IMR-90 (cell line): Measurements from ENCODE around the gene SMIM41. TPM values are rescaled to one million over a fixed set of nuclear protein-coding genes. Genes with fewer than 3 reads are reported as not detected.

Experiments
- ATAC-seq: fragments of 200-7000 bp; cut with Tn5 transposase; 2 replicates; pipeline ENCODE4 v1.9.1; 2020; ENCODE audit warnings: low read depth, mild to moderate bottlenecking, moderate library complexity
- BruUV-seq: library from RNA; stranded (reverse); fragments of 400-500 nt; replicated peaks from 2 replicates; lab custom pipeline; 2021; lab: Mats Ljungman, UMichigan
- CTCF ChIA-PET: fragments of 300-600 bp; formaldehyde crosslinking; extraction: SDS; loops from one replicate; lab custom pipeline; 2021; ENCODE audit warnings: antibody characterized with exemption; lab: Yijun Ruan, JAX
- POLR2A ChIA-PET: fragments of 300-600 bp; sonication (Branson Sonifier 250); formaldehyde crosslinking; loops from one replicate; lab custom pipeline; 2022; ENCODE audit warnings: antibody characterized with exemption; ENCODE audit not compliant: unreplicated experiment; lab: Charles Lee
- DNase-seq: peaks from one replicate; pipeline ENCODE4 v3.0.0; 2013
- H2AFZ ChIP-seq: replicated peaks from 2 replicates; pipeline ENCODE3; 2013; ENCODE audit warnings: low read length, mild to moderate bottlenecking; ENCODE audit not compliant: poor library complexity
- H2AK5ac ChIP-seq: 2 replicates; pipeline ENCODE4 v1.6.1; 2013; ENCODE audit warnings: low read depth, low read length, inconsistent platforms
- H2AK9ac ChIP-seq: replicated peaks from 2 replicates; pipeline ENCODE3; 2013; ENCODE audit warnings: mild to moderate bottlenecking, low read depth, low read length, moderate library complexity; ENCODE audit not compliant: poor library complexity
- H2BK120ac ChIP-seq: 2 replicates; pipeline ENCODE4 v1.6.1; 2013; ENCODE audit warnings: low read depth, low read length, inconsistent platforms
- H2BK15ac ChIP-seq: 3 replicates; pipeline ENCODE4 v1.6.1; 2013; ENCODE audit warnings: low read depth, low read length, inconsistent platforms
- H2BK20ac ChIP-seq: 2 replicates; pipeline ENCODE4 v1.6.1; 2013; ENCODE audit warnings: low read depth, mild to moderate bottlenecking, inconsistent platforms, low read length, moderate library complexity
- H2BK5ac ChIP-seq: 2 replicates; pipeline ENCODE4 v1.6.1; 2013; ENCODE audit warnings: mild to moderate bottlenecking, low read depth, low read length, inconsistent platforms; ENCODE audit not compliant: poor library complexity, severe bottlenecking
- H3K14ac ChIP-seq: replicated peaks from 2 replicates; pipeline ENCODE4 v1.6.1; 2013; ENCODE audit warnings: low read depth, low read length, inconsistent platforms
- H3K18ac ChIP-seq: 2 replicates; pipeline ENCODE4 v1.6.1; 2013; ENCODE audit warnings: low read depth, low read length, control low read depth
- H3K23ac ChIP-seq: 2 replicates; pipeline ENCODE4 v1.6.1; 2013; ENCODE audit warnings: low read depth, low read length, inconsistent platforms
- H3K27ac ChIP-seq: 2 replicates; pipeline ENCODE4 v1.5.1; 2013; ENCODE audit warnings: mild to moderate bottlenecking, control low read depth, low read length; ENCODE audit not compliant: insufficient read depth
- H3K27me3 ChIP-seq: 2 replicates; pipeline ENCODE4 v1.6.1; 2013; ENCODE audit warnings: low read length; ENCODE audit not compliant: control insufficient read depth, insufficient read depth
- H3K36me3 ChIP-seq: 2 replicates; pipeline ENCODE4 v1.6.1; 2013; ENCODE audit warnings: low read length, mixed read lengths; ENCODE audit not compliant: control insufficient read depth, insufficient read depth
- H3K4ac ChIP-seq: 2 replicates; pipeline ENCODE4 v1.6.1; 2013; ENCODE audit warnings: low read depth, low read length, inconsistent platforms
- H3K4me1 ChIP-seq: 2 replicates; pipeline ENCODE4 v1.6.1; 2013; ENCODE audit warnings: low read length, mixed read lengths; ENCODE audit not compliant: control insufficient read depth, insufficient read depth
- H3K4me2 ChIP-seq: 2 replicates; pipeline ENCODE4 v1.6.1; 2013; ENCODE audit warnings: low read depth, mild to moderate bottlenecking, control low read depth, low read length, moderate library complexity
- H3K4me3 ChIP-seq: 2 replicates; pipeline ENCODE4 v1.5.1; 2013; ENCODE audit warnings: low read depth, mild to moderate bottlenecking, control low read depth, low read length, moderate library complexity; ENCODE audit not compliant: insufficient read depth
- H3K56ac ChIP-seq: 2 replicates; pipeline ENCODE4 v1.6.1; 2013; ENCODE audit warnings: low read length, inconsistent platforms; ENCODE audit not compliant: insufficient read depth; ENCODE audit errors: extremely low read depth
- H3K79me1 ChIP-seq, 2 experiments: 2 replicates each; pipeline ENCODE4 v1.6.1; 2013; ENCODE audit warnings: low read length in 2 of 2, inconsistent platforms in 1 of 2, low read depth in 1 of 2
- H3K9ac ChIP-seq: 2 replicates; pipeline ENCODE4 v1.6.1; 2013; ENCODE audit warnings: low read depth, low read length, control low read depth
- H3K9me1 ChIP-seq: 2 replicates; pipeline ENCODE4 v1.6.1; 2013; ENCODE audit warnings: low read length, inconsistent platforms; ENCODE audit not compliant: insufficient read depth
- H3K9me3 ChIP-seq: 2 replicates; pipeline ENCODE4 v1.6.1; 2013; ENCODE audit warnings: low read length; ENCODE audit not compliant: control insufficient read depth, insufficient read depth
- H4K20me1 ChIP-seq: 2 replicates; pipeline ENCODE4 v1.6.1; 2013; ENCODE audit warnings: low read length, inconsistent platforms; ENCODE audit not compliant: insufficient read depth
- H4K5ac ChIP-seq: 2 replicates; pipeline ENCODE4 v1.6.1; 2013; ENCODE audit warnings: mild to moderate bottlenecking, low read depth, low read length, control low read depth
- H4K8ac ChIP-seq, 2 experiments: 2 replicates each; pipeline ENCODE4 v1.6.1; 2013; ENCODE audit warnings: low read depth in 2 of 2, low read length in 2 of 2, control low read depth in 1 of 2, inconsistent platforms in 1 of 2
- H4K91ac ChIP-seq: 2 replicates; pipeline ENCODE4 v1.6.1; 2013; ENCODE audit warnings: low read depth, low read length, inconsistent platforms; ENCODE audit not compliant: insufficient read depth
- BHLHE40 ChIP-seq: fragments of 150-350 bp; IDR thresholded peaks from 2 replicates; pipeline ENCODE4 v1.6.1; 2016; ENCODE audit warnings: mild to moderate bottlenecking, low read depth, low read length
- CHD1 ChIP-seq: IDR thresholded peaks from 2 replicates; pipeline ENCODE4 v1.6.1; 2012; ENCODE audit warnings: low read depth, low read length, improper control_type of control experiment
- CTCF ChIP-seq: conservative IDR thresholded peaks from 2 replicates; pipeline ENCODE4 v1.5.1; 2012; ENCODE audit warnings: mild to moderate bottlenecking, low read depth, low read length, improper control_type of control experiment
- ELK1 ChIP-seq: fragments of 150-350 bp; IDR thresholded peaks from 2 replicates; pipeline ENCODE4 v1.6.1; 2016; ENCODE audit warnings: low read depth, mild to moderate bottlenecking, low read length, moderate library complexity, borderline replicate concordance
- MAFK ChIP-seq: IDR thresholded peaks from 2 replicates; pipeline ENCODE4 v1.6.1; 2012; ENCODE audit warnings: low read depth, low read length, improper control_type of control experiment
- NFE2L2 ChIP-seq: fragments of 150-350 bp; IDR thresholded peaks from 2 replicates; pipeline ENCODE4 v1.6.1; 2016; ENCODE audit warnings: low read depth, mild to moderate bottlenecking, low read length
- POLR2A ChIP-seq: IDR thresholded peaks from 2 replicates; pipeline ENCODE4 v1.6.1; 2012; ENCODE audit warnings: mild to moderate bottlenecking, low read depth, low read length
- RAD21 ChIP-seq: IDR thresholded peaks from 2 replicates; pipeline ENCODE4 v1.6.1; 2012; ENCODE audit warnings: low read length, improper control_type of control experiment
- RCOR1 ChIP-seq: IDR thresholded peaks from 2 replicates; pipeline ENCODE4 v1.6.1; 2012; ENCODE audit warnings: mild to moderate bottlenecking, low read length, improper control_type of control experiment; ENCODE audit not compliant: insufficient replicate concordance
- RFX5 ChIP-seq: IDR thresholded peaks from 2 replicates; pipeline ENCODE4 v1.8.0; 2012; ENCODE audit warnings: low read depth, mild to moderate bottlenecking, low read length, moderate library complexity
- SMC3 ChIP-seq: fragments of 150-350 bp; IDR thresholded peaks from 2 replicates; pipeline ENCODE4 v1.6.1; 2016; ENCODE audit warnings: low read depth, mild to moderate bottlenecking, antibody characterized with exemption, low read length, moderate library complexity
- USF2 ChIP-seq: fragments of 150-350 bp; IDR thresholded peaks from 2 replicates; pipeline ENCODE4 v1.6.1; 2017; ENCODE audit warnings: mild to moderate bottlenecking, antibody characterized with exemption, low read length, low read depth
- WGBS, 2 experiments: methylation state at CpG; one replicate each; pipeline versions ENCODE4 v1.1.5 to v1.1.7; 2013; ENCODE audit warnings: missing lambda C conversion rate in 2 of 2; ENCODE audit not compliant: insufficient read length in 1 of 2; ENCODE audit errors: extremely low coverage in 2 of 2; 5-methylcytosine and 5-hydroxymethylcytosine counted together
- dilution Hi-C: fragments of 300-500 bp; cut with HindIII; formaldehyde crosslinking; loops from one replicate; pipeline ENCODE4 v1.14.3; 2018; ENCODE audit warnings: low sequenced_read_pairs; ENCODE audit not compliant: unreplicated experiment
- in situ Hi-C: fragments of 300-500 bp; cut with MboI; formaldehyde crosslinking; loops from 3 replicates; pipeline ENCODE4 v1.14.3; 2019; ENCODE audit warnings: low sequenced_read_pairs, inconsistent platforms, mixed read lengths
- intact Hi-C: fragments of 100-400 bp; cut with micrococcal nuclease; formaldehyde crosslinking; loops from 2 replicates; pipeline ENCODE4 v1.10.0; 2022
- polyA plus RNA-seq, 3 experiments: library from polyadenylated mRNA; depleted of rRNA; stranded (reverse); fragments of >200 nt; gene quantifications; 2 replicates each; pipeline ENCODE4 v1.2.3, GENCODE V29; 2012; ENCODE audit warnings: low replicate concordance in 1 of 3
- total RNA-seq: library from RNA; depleted of rRNA; stranded (reverse); fragments of >200 nt; gene quantifications from 2 replicates; pipeline ENCODE4 v1.2.3, GENCODE V29; 2012

SMIM41 gene
- total and polyA plus RNA-seq, 2 of the 4 experiments (the other 2 are of a cell fraction), result not detected

GRCh38 chr12:52151153-52151836 lies 71.8 kb downstream of the SMIM41 start:
- 88% methylated on average over 7 of the region's 10 CpGs; no CpG with 5 or more reads in 1 of the 2 experiments for WGBS, 2 experiments
- peak overlapping the region; percentile 100 for H4K91ac ChIP-seq
- no peak overlapping the region for H3K27ac ChIP-seq
- peak overlapping the region; percentile 17; the same call in 1 of the 2 replicates for H3K14ac ChIP-seq
- H3K56ac ChIP-seq, result no peak overlapping the region
- H3K4me2 ChIP-seq, result no peak overlapping the region
- H3K79me1 ChIP-seq, result peaks cover 4 to 14% of the 10 kb centered on the region in 2 experiments; a peak in 3 of 4 replicates
- no TSS peak for BruUV-seq
- H2BK120ac ChIP-seq, result peak overlapping the region; percentile 100
- H2AK9ac ChIP-seq, result peak overlapping the region; percentile 77
- no peaks in the 10 kb centered on the region for H3K27me3 ChIP-seq
- no peak overlapping the region for H2BK5ac ChIP-seq
- peaks cover 33% of the 10 kb centered on the region for H3K9me1 ChIP-seq
- peak overlapping the region; percentile 99; the same call in 2 of the 3 replicates for H2BK15ac ChIP-seq
- no peaks in the 10 kb centered on the region for H3K9me3 ChIP-seq
- H2AK5ac ChIP-seq, result peak overlapping the region; percentile 94
- TF ChIP-seq NFE2L2, result no peak
- no peak for TF ChIP-seq RFX5
- TF ChIP-seq BHLHE40, result no peak
- no peak for TF ChIP-seq USF2
- no peak for TF ChIP-seq SMC3
- no peak for TF ChIP-seq RCOR1
- TF ChIP-seq MAFK, result no peak
- TF ChIP-seq CHD1, result no peak
- TF ChIP-seq RAD21, result no peak
- TF ChIP-seq ELK1, result no peak
- no peak for TF ChIP-seq CTCF
- TF ChIP-seq POLR2A, result no peak
- no peak for DNase-seq
- dilution Hi-C loops, result no loop called here
- peak overlapping the region; percentile 18; the same call in 1 of the 2 replicates for H4K5ac ChIP-seq
- H3K4me3 ChIP-seq, result no peak overlapping the region
- no peak overlapping the region for H3K18ac ChIP-seq
- CTCF ChIA-PET, result no interaction called here
- no peak overlapping the region for H3K9ac ChIP-seq
- peaks cover 29% of the 10 kb centered on the region for H3K4me1 ChIP-seq
- no peaks in the 10 kb centered on the region for H3K36me3 ChIP-seq
- peak overlapping the region; percentile 94 for H2AFZ ChIP-seq
- H4K8ac ChIP-seq, result peak overlapping the region; percentile 66 to 84
- H3K23ac ChIP-seq, result no peak overlapping the region
- in situ Hi-C loops, result loop anchor here (10.0 kb wide), 2 partner anchors 434 to 824 kb away; no protein-coding TSS in a partner anchor
- no peak for ATAC-seq
- H2BK20ac ChIP-seq, result peak overlapping the region; percentile 80
- no peaks in the 10 kb centered on the region for H4K20me1 ChIP-seq
- POLR2A ChIA-PET, result no interaction called here
- intact Hi-C loops, result no loop called here
- H3K4ac ChIP-seq, result peak overlapping the region; percentile 100
